ENCODE measurements around the gene NRXN2. TPM values are rescaled to one million over a fixed set of nuclear protein-coding genes. Genes with fewer than 3 reads are reported as not detected.

Gene NRXN2
- total and polyA plus RNA-seq, 2 donors (not counting 3 experiments of a cell fraction or from before 2014, with no cell fraction given) = not detected

GRCh38 chr11:64655941-64656601 is 66.9 kb downstream of the NRXN2 start:
- CTCF ChIA-PET = interaction anchor here (0.6 to 9.5 kb wide), 2 partner anchors 47 to 204 kb away, joined by 5 to 143 read pairs; no protein-coding TSS in a partner anchor

GRCh38 chr11:64654958-64655541 is 67.9 kb downstream of the NRXN2 start:
- no peaks in the 10 kb centered on the region for H3K79me2 ChIP-seq (ENCODE audit: control insufficient read depth, insufficient read depth, low read length)
- TF ChIP-seq CTCF (IDR thresholded peaks at IDR 0.05; ENCODE audit: extremely low read depth in 1 of 2, insufficient read depth in 1 of 2, low read depth in 1 of 2, low read length in 2 of 2) (no peak), EZH2 (IDR thresholded peaks at IDR 0.05; ENCODE audit: borderline replicate concordance, low read depth, low read length, severe bottlenecking) (no peak), POLR2AphosphoS5 (IDR thresholded peaks at IDR 0.05; ENCODE audit: insufficient read depth, low read depth, low read length) (no peak), FOS (IDR thresholded peaks at IDR 0.05; ENCODE audit: borderline replicate concordance, insufficient read depth, low read length) (no peak), POLR2A (IDR thresholded peaks at IDR 0.05; ENCODE audit: low read depth, low read length) (no peak), JUN (IDR thresholded peaks at IDR 0.05; ENCODE audit: borderline replicate concordance, insufficient read depth, insufficient read length, low read depth) (no peak), GATA2 (IDR thresholded peaks at IDR 0.05; ENCODE audit: insufficient read depth, insufficient read length, low read depth, low read length) (no peak), MAX (IDR thresholded peaks at IDR 0.05; ENCODE audit: insufficient read depth, insufficient read length) (no peak), MYC (IDR thresholded peaks at IDR 0.05; ENCODE audit: low read depth, low read length) (no peak)
- H3K4me3 ChIP-seq (replicated peaks in 1 of 3; ENCODE audit: insufficient read depth in 1 of 3, low read depth in 1 of 3, low read length in 3 of 3) = no peak overlapping the region
- POLR2A ChIA-PET = no interaction called here
- H3K9ac ChIP-seq (replicated peaks; ENCODE audit: extremely low read depth, insufficient read depth, low read length) = no peak overlapping the region
- dilution Hi-C loops (cut with MboI; ENCODE audit: extremely low pct_ligation_motif_present, low sequenced_read_pairs) (no loop called here), intact Hi-C loops (cut with micrococcal nuclease) (no loop called here)
- H3K9me1 ChIP-seq (replicated peaks; ENCODE audit: control insufficient read depth, extremely low read depth, insufficient read depth, low read length) = no peaks in the 10 kb centered on the region
- H3K9me3 ChIP-seq (replicated peaks; ENCODE audit: control insufficient read depth, insufficient read depth, low read length) = no peaks in the 10 kb centered on the region
- H2AFZ ChIP-seq (ENCODE audit: low read depth, low read length) = no peak overlapping the region
- no peaks in the 10 kb centered on the region for H4K20me1 ChIP-seq (replicated peaks; ENCODE audit: control insufficient read depth, extremely low read depth, insufficient read depth, low read length)
- no TSS peak for BruUV-seq (replicated peaks)
- H3K4me2 ChIP-seq (ENCODE audit: insufficient read depth, low read length) = no peak overlapping the region
- FAIRE-seq (no peak), DNase-seq (ENCODE audit: low read depth, low spot score) (no peak)
- no peak overlapping the region for H3K27ac ChIP-seq (ENCODE audit: insufficient read depth, low read depth, low read length)
- no peaks in the 10 kb centered on the region for H3K27me3 ChIP-seq (ENCODE audit: control insufficient read depth in 2 of 2, insufficient read depth in 2 of 2, low read length in 2 of 2)
- CTCF ChIA-PET = interaction anchor here (7.9 to 9.5 kb wide), 2 partner anchors 167 to 203 kb away, joined by 136 to 143 read pairs; no protein-coding TSS in a partner anchor
- H3K36me3 ChIP-seq (ENCODE audit: control insufficient read depth in 2 of 2, extremely low read depth in 1 of 2, insufficient read depth in 2 of 2, low read length in 2 of 2) = no peaks in the 10 kb centered on the region
- no peaks in the 10 kb centered on the region for H3K4me1 ChIP-seq (ENCODE audit: control insufficient read depth, extremely low read depth, insufficient read depth, low read length)

More at GRCh38 chr11:64655941-64656601, 66.9 kb downstream of the NRXN2 start:
- no peaks in the 10 kb centered on the region for H3K36me3 ChIP-seq (ENCODE audit: control insufficient read depth in 2 of 2, extremely low read depth in 1 of 2, insufficient read depth in 2 of 2, low read length in 2 of 2)
- no peak overlapping the region for H3K4me2 ChIP-seq (ENCODE audit: insufficient read depth, low read length)
- TF ChIP-seq POLR2A (IDR thresholded peaks at IDR 0.05; ENCODE audit: low read depth, low read length) (no peak), GATA2 (IDR thresholded peaks at IDR 0.05; ENCODE audit: insufficient read depth, insufficient read length, low read depth, low read length) (no peak)
- H3K79me2 ChIP-seq (ENCODE audit: control insufficient read depth, insufficient read depth, low read length) = no peaks in the 10 kb centered on the region
- H3K27me3 ChIP-seq (ENCODE audit: control insufficient read depth in 2 of 2, insufficient read depth in 2 of 2, low read length in 2 of 2) = no peaks in the 10 kb centered on the region
- DNase-seq (ENCODE audit: low read depth, low spot score) (no peak), FAIRE-seq (no peak)
- H3K9ac ChIP-seq (replicated peaks; ENCODE audit: extremely low read depth, insufficient read depth, low read length) = no peak overlapping the region
- intact Hi-C loops (cut with micrococcal nuclease) (no loop called here), dilution Hi-C loops (cut with MboI; ENCODE audit: extremely low pct_ligation_motif_present, low sequenced_read_pairs) (no loop called here)
- H2AFZ ChIP-seq (ENCODE audit: low read depth, low read length) = no peak overlapping the region
- no peak overlapping the region for H3K4me3 ChIP-seq (replicated peaks in 1 of 3; ENCODE audit: insufficient read depth in 1 of 3, low read depth in 1 of 3, low read length in 3 of 3)
- no peak overlapping the region for H3K27ac ChIP-seq (ENCODE audit: insufficient read depth, low read depth, low read length)
- no peaks in the 10 kb centered on the region for H3K9me3 ChIP-seq (replicated peaks; ENCODE audit: control insufficient read depth, insufficient read depth, low read length)
- POLR2A ChIA-PET = interaction anchor here (0.6 kb wide), 1 partner anchor 90 kb away, joined by 10 read pairs; no protein-coding TSS in a partner anchor
- BruUV-seq (replicated peaks) = no TSS peak
- H3K9me1 ChIP-seq (replicated peaks; ENCODE audit: control insufficient read depth, extremely low read depth, insufficient read depth, low read length) = no peaks in the 10 kb centered on the region
- H3K4me1 ChIP-seq (ENCODE audit: control insufficient read depth, extremely low read depth, insufficient read depth, low read length) = no peaks in the 10 kb centered on the region
- H4K20me1 ChIP-seq (replicated peaks; ENCODE audit: control insufficient read depth, extremely low read depth, insufficient read depth, low read length) = no peaks in the 10 kb centered on the region

Data from endothelial cell of umbilical vein (primary cell).